Transverse colon (tissue), 4 donors: ENCODE data around the gene PRAF2. TPM values are rescaled to one million over a fixed set of nuclear protein-coding genes. Genes with fewer than 3 reads are reported as not detected.

Experiments used
- DNase-seq: peaks from one replicate; pipeline ENCODE4 v3.0.0-alpha.2; 2019
- H3K27ac ChIP-seq, 4 donors: fragments of 200-600 bp; sonication (generic); 2 replicates each; pipeline ENCODE4 v1.5.1; 2016 to 2018; ENCODE audit warnings: inconsistent platforms in 4 of 4
- H3K27me3 ChIP-seq: fragments of 200-600 bp; sonication (generic); 2 replicates; pipeline ENCODE4 v1.5.1; 2017; ENCODE audit warnings: inconsistent platforms
- H3K36me3 ChIP-seq, 4 donors: fragments of 200-600 bp; sonication (generic); 2 replicates each; pipeline ENCODE4 v1.5.1; 2017 to 2019; ENCODE audit warnings: inconsistent platforms in 4 of 4
- H3K4me1 ChIP-seq, 4 donors: fragments of 200-600 bp; sonication (generic); 2 replicates each; pipeline ENCODE4 v1.5.1; 2017 to 2020; ENCODE audit warnings: inconsistent platforms in 4 of 4
- H3K4me3 ChIP-seq, 4 donors: fragments of 200-600 bp; sonication (generic); 1 replicate in 1 of 4; 2 replicates in 3 of 4; pipeline versions ENCODE4 v1.5.1 to v1.6.1; 2017 to 2019; ENCODE audit warnings: inconsistent platforms in 4 of 4
- H3K9me3 ChIP-seq, 2 donors: fragments of 200-600 bp; sonication (generic); 2 replicates each; pipeline ENCODE4 v1.5.1; 2017 to 2019; ENCODE audit warnings: inconsistent platforms in 2 of 2
- CTCF ChIP-seq, 5 experiments: fragments of 200-600 bp in 3 of 5; fragments of 450-650 bp in 2 of 5; sonication (generic) in 3 of 5; IDR thresholded peaks; 1 replicate in 2 of 5; 2 replicates in 3 of 5; pipeline ENCODE4 v1.5.1; 2016 to 2017; ENCODE audit warnings: antibody characterized with exemption in 5 of 5, inconsistent platforms in 3 of 5, mild to moderate bottlenecking in 2 of 5, moderate library complexity in 1 of 5
- EP300 ChIP-seq: sonication (generic); formaldehyde crosslinking; IDR thresholded peaks from one replicate; pipeline ENCODE4 v1.6.1; 2017; ENCODE audit warnings: antibody characterized with exemption, low read depth
- POLR2A ChIP-seq: fragments of 450-650 bp; IDR thresholded peaks from one replicate; pipeline ENCODE4 v1.6.1; 2016; ENCODE audit warnings: antibody characterized with exemption, mild to moderate bottlenecking, moderate library complexity
- POLR2AphosphoS5 ChIP-seq, 3 donors: sonication (generic); formaldehyde crosslinking; IDR thresholded peaks; one replicate each; pipeline ENCODE4 v1.6.1; 2016; ENCODE audit warnings: antibody characterized with exemption in 3 of 3
- WGBS, 2 donors: methylation state at CpG; one replicate each; pipeline ENCODE4 v1.1.5; 2018; ENCODE audit warnings: low coverage in 1 of 2; 5-methylcytosine and 5-hydroxymethylcytosine counted together
- in situ Hi-C, 4 donors: fragments of 200-750 bp; cut with MboI; loops; one replicate each; pipeline versions ENCODE4 v1.15.0 to v1.15.1; 2017; ENCODE audit warnings: low sequenced_read_pairs in 3 of 4, low pct_ligation_motif_present in 1 of 4, low pct_unique_long_range_greater_than_20kb in 1 of 4
- intact Hi-C: fragments of 100-400 bp; cut with DNase I; formaldehyde crosslinking; loops from one replicate; pipeline ENCODE4 v1.15.1; 2023; ENCODE audit warnings: low total_unique reads
- total RNA-seq, 4 donors: library from RNA; depleted of rRNA; stranded (reverse); fragments of >200 nt; gene quantifications; one replicate each; pipeline ENCODE4 v1.1.0, GENCODE V29; 2016

The PRAF2 gene
- total RNA-seq, 4 donors from 2014 or later = 3.4 to 16.8 (median 9.2) TPM

GRCh38 chrX:49089553-49089952, 15.8 kb upstream of the PRAF2 start:
- intact Hi-C loops (no loop called here), in situ Hi-C loops (no loop called here)
- Histone ChIP-seq H3K36me3 (no peaks in the 10 kb centered on the region), H3K27me3 (no peaks in the 10 kb centered on the region), H3K4me1 (no peaks in the 10 kb centered on the region), H3K4me3 (no peak overlapping the region), H3K9me3 (no peaks in the 10 kb centered on the region), H3K27ac (no peak overlapping the region)
- no peak for TF ChIP-seq CTCF (IDR thresholded peaks at IDR 0.05)
- no peak for DNase-seq
- 83 to 86% methylated on average over 1 to 4 of the region's 4 CpGs for WGBS, 2 donors

DNA sequence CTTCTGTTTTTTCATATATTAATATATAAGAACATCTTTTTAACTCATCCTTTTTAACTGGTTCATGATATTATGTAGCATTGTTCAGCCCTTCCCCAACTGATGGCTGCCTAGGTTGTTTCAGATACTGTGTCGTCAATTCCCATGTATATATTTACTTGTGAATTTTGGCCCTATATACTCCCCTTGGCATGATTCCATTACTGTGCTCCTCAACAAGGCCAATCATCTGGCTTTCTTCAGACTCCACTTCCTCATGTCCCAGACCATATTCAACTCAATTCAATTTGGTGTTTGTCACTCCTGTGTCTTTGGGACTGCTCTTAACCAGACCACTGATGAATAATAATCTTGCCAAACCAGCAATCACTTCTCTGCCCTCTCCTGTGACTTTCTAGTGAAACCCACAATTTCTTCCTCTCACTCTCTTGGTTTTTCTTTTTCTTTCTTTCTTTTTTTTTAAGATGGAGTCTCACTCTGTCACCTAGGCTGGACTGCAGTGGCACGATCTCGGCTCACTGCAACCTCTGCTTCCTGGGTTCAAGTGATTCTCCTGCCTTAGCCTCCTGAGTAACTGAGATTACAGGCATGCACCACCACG, 8.6 kb upstream of the PRAF2 start:
- H3K9me3 ChIP-seq = no peaks in the 10 kb centered on the region
- intact Hi-C loops = no loop called here
- H3K27ac ChIP-seq = no peak overlapping the region
- H3K36me3 ChIP-seq = no peaks in the 10 kb centered on the region
- in situ Hi-C loops = no loop called here
- H3K27me3 ChIP-seq = no peaks in the 10 kb centered on the region
- DNase-seq = no peak
- H3K4me1 ChIP-seq = peaks cover 0 to 5% (median 5%) of the 10 kb centered on the region in 4 donors
- TF ChIP-seq POLR2AphosphoS5 (IDR thresholded peaks at IDR 0.05) (no peak), EP300 (no peak), POLR2A (no peak), CTCF (IDR thresholded peaks at IDR 0.05) (no peak)
- H3K4me3 ChIP-seq = no peak overlapping the region
- WGBS, 2 donors = 75% methylated on average over 4 of the region's 4 CpGs; no CpG with 5 or more reads in 1 of the 2 donors

DNA sequence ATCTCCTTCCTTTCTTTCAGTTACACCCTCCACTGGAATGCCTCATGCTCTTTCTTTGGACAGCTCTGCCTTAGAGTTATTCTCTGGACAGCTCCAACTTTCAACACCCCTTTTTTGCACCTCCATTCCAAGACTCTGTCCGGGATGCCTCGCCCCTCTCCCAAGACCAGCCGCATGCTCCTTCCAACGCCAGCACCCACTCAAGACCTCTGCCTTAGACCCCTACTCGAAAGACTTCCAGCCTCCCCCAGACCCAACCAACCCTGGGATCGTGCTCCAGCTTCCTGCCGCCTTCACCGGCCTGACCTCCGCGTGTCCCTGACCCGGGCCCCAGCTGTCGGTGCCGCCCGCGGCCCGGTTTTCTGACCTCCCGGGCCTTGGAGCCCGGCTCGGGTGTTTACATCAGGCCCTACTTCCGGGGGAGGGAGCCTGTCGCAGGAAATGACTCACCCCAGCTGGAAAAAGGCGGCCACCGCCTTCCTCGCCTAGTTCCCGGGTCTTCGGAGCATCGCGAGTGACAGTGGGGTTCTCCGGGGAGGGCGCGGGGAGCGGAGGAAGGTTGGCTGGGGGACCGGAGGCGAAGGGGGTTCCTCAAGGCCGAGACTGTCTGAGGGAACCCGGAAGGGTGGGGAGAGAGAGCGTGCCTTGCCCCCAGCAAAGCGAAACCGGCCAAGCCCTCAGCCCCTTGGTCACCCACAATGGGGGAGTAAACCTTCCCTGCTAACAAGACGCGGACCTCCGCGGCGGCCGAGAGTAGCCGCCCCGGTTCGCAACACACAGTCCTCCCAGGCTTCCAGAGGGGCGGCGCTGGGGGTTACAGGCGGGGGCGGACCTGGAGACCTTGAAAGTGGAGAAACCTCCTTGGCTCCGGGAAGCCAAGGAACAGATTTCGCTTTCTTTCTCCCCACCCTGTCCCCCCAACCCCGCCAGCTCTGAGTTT, 6.0 kb upstream of the PRAF2 start, which contains the start of gene WDR45:
Gene WDR45, minus strand, starts transcription at position 399 of the 940 bp plus-strand sequence. CDS start 1,792 bp downstream, outside the sequence.
- Histone ChIP-seq H3K4me3 (peak within 1 kb of the TSS; percentile 56 to 81 (median 68)), H3K9me3 (no peaks in the 10 kb centered on the region), H3K27me3 (no peaks in the 10 kb centered on the region), H3K4me1 (peaks cover 0 to 5% (median 5%) of the 10 kb centered on the region in 4 donors), H3K36me3 (no peaks in the 10 kb centered on the region), H3K27ac (peak within 1 kb of the TSS; percentile 90 to 98 (median 95))
- 53% methylated on average over 55 of the region's 55 CpGs; no CpG with 5 or more reads in 1 of the 2 donors for WGBS, 2 donors
- intact Hi-C loops = no loop called here
- peak; percentile 78 for DNase-seq
- peak; percentile 79 for TF ChIP-seq POLR2A
- TF ChIP-seq CTCF (IDR thresholded peaks at IDR 0.05) = no peak
- no peak for TF ChIP-seq EP300
- peak; percentile 64 to 81 (median 78) for TF ChIP-seq POLR2AphosphoS5 (IDR thresholded peaks at IDR 0.05)
- in situ Hi-C loops = no loop called here

DNA sequence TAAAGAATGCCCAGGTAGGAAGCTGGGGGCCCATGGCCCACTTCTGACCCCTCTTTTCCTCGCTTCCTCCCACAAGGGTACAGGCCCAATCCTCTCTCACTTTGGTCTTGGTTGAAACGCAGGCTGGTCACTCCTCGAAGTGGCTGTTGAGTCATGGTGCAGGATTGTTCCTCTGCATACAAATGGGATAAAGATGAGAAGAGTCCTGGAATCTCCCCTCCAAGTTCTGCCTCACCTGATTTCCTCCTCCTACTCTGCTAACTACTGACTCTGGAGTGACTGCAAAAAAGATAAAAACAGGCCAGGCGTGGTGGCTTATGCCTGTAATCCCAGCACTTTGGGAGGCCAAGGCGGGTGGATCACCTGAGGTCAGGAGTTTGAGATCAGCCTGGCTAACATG, 4.1 kb upstream of the PRAF2 start:
- no peaks in the 10 kb centered on the region for H3K36me3 ChIP-seq
- in situ Hi-C loops = no loop called here
- no peaks in the 10 kb centered on the region for H3K9me3 ChIP-seq
- H3K27ac ChIP-seq = peak overlapping the region in 1 of 4 donors; percentile 98
- no peak overlapping the region for H3K4me3 ChIP-seq
- no peak for TF ChIP-seq POLR2A
- no peak for TF ChIP-seq CTCF (IDR thresholded peaks at IDR 0.05)
- no peak for TF ChIP-seq POLR2AphosphoS5 (IDR thresholded peaks at IDR 0.05)
- H3K4me1 ChIP-seq = peaks cover 0 to 14% (median 7%) of the 10 kb centered on the region in 4 donors
- intact Hi-C loops = no loop called here
- H3K27me3 ChIP-seq = no peaks in the 10 kb centered on the region
- no peak for DNase-seq
- WGBS, 2 donors = 73% methylated on average over 5 of the region's 5 CpGs; no CpG with 5 or more reads in 1 of the 2 donors
